HFFc6 (cell line): ENCODE results near the gene SF3B3. TPM values are rescaled to one million over a fixed set of nuclear protein-coding genes. Genes with fewer than 3 reads are reported as not detected.

ENCODE experiments used
- DNase-seq: peaks from one replicate; pipeline ENCODE4 v3.0.0-alpha.2; 2018
- H3K27ac Mint-ChIP-seq: 2 replicates; pipeline ENCODE4 v1.8.0; 2020; ENCODE audit warnings: mild to moderate bottlenecking, mixed read lengths
- H3K27me3 Mint-ChIP-seq: 2 replicates; pipeline ENCODE4 v1.8.0; 2021; ENCODE audit warnings: mild to moderate bottlenecking, moderate library complexity, mixed read lengths; ENCODE audit not compliant: insufficient read depth
- H3K36me3 Mint-ChIP-seq: 2 replicates; pipeline ENCODE4 v1.8.0; 2021; ENCODE audit warnings: low read depth, mixed read lengths
- H3K4me1 Mint-ChIP-seq: 2 replicates; pipeline ENCODE4 v1.8.0; 2020; ENCODE audit warnings: low read depth, mixed read lengths
- H3K4me3 Mint-ChIP-seq: 2 replicates; pipeline ENCODE4 v1.8.0; 2020; ENCODE audit warnings: mild to moderate bottlenecking, moderate library complexity, mixed read lengths
- H3K9me3 Mint-ChIP-seq: 2 replicates; pipeline ENCODE4 v1.8.0; 2020; ENCODE audit warnings: mild to moderate bottlenecking, mixed read lengths
- total RNA-seq, 6 experiments: library from RNA; stranded (reverse); fragmentation: NEBNext Ultra II Directional; extraction: Animal tissue kit (Norgen Biotek cat#: 25700); gene quantifications; 2 replicates in 1 of 6; 3 replicates in 5 of 6; pipeline ENCODE4 v1.2.3, GENCODE V29; 2021
- TF ChIP-seq, protein P1 (sequence below): fragments of 200-600 bp; sonication (generic); IDR thresholded peaks from 2 replicates; pipeline ENCODE4 v1.5.0; 2021; ENCODE audit warnings: antibody characterized with exemption, mild to moderate bottlenecking

Gene SF3B3
- total RNA-seq, 6 experiments from 2014 or later: 289 to 358 (median 312) TPM

DNA sequence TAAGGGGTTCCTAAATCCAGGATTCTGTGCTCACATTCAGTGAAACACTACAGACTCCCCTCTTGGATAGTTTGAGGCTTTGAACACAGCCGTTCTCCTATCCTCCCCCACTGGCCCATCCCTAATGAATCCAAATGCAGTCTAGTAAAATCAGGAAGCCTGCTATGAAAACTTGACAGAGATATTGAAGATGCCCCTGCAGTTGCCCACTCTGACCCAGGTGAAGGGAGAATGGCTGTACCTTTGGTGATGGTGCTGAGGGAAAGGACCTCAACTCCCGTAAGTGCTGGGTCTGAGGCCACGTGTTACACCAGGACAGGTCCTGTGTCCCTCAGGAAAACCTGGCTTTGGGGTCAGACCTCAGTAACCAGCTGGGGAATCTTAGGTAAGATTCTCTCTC, 54.4 kb downstream of the SF3B3 start:
- Mint-ChIP-seq H3K4me1 (peaks cover 49% of the 10 kb centered on the region), H3K36me3 (peaks cover 9% of the 10 kb centered on the region; the same call in 1 of the 2 replicates), H3K27me3 (peaks cover 8% of the 10 kb centered on the region; the same call in 1 of the 2 replicates), H3K4me3 (no peak overlapping the region), H3K9me3 (no peaks in the 10 kb centered on the region), H3K27ac (peak overlapping the region; percentile 83; the same call in 1 of the 2 replicates)
- no peak for DNase-seq
- TF ChIP-seq, protein P1, sequence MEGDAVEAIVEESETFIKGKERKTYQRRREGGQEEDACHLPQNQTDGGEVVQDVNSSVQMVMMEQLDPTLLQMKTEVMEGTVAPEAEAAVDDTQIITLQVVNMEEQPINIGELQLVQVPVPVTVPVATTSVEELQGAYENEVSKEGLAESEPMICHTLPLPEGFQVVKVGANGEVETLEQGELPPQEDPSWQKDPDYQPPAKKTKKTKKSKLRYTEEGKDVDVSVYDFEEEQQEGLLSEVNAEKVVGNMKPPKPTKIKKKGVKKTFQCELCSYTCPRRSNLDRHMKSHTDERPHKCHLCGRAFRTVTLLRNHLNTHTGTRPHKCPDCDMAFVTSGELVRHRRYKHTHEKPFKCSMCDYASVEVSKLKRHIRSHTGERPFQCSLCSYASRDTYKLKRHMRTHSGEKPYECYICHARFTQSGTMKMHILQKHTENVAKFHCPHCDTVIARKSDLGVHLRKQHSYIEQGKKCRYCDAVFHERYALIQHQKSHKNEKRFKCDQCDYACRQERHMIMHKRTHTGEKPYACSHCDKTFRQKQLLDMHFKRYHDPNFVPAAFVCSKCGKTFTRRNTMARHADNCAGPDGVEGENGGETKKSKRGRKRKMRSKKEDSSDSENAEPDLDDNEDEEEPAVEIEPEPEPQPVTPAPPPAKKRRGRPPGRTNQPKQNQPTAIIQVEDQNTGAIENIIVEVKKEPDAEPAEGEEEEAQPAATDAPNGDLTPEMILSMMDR: no peak

DNA sequence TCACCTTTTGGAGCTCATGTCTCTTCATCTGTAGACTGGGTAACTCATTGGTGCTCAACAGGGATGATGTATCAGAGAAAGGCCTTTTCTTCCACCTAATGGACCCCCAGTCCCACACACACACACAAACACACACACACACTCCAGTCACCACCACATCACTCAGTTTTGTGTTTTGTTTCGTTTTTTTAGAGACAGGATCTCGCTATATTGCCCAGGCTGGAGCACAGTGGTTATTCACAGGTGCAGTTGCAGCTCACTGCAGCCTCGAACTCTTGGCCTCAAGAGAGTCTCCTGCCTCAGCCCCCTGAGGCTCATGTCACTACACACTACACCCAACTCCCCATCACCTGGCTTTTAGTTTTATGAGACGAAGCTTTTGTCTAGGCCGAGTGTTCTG, 55.6 kb downstream of the SF3B3 start:
- TF ChIP-seq, protein P1: no peak
- no peak for DNase-seq
- Mint-ChIP-seq H3K27me3 (peaks cover 10% of the 10 kb centered on the region; the same call in 1 of the 2 replicates), H3K27ac (no peak overlapping the region; the same call in 1 of the 2 replicates), H3K36me3 (peaks cover 7% of the 10 kb centered on the region; the same call in 1 of the 2 replicates), H3K4me1 (peaks cover 37% of the 10 kb centered on the region), H3K4me3 (no peak overlapping the region), H3K9me3 (no peaks in the 10 kb centered on the region)

DNA sequence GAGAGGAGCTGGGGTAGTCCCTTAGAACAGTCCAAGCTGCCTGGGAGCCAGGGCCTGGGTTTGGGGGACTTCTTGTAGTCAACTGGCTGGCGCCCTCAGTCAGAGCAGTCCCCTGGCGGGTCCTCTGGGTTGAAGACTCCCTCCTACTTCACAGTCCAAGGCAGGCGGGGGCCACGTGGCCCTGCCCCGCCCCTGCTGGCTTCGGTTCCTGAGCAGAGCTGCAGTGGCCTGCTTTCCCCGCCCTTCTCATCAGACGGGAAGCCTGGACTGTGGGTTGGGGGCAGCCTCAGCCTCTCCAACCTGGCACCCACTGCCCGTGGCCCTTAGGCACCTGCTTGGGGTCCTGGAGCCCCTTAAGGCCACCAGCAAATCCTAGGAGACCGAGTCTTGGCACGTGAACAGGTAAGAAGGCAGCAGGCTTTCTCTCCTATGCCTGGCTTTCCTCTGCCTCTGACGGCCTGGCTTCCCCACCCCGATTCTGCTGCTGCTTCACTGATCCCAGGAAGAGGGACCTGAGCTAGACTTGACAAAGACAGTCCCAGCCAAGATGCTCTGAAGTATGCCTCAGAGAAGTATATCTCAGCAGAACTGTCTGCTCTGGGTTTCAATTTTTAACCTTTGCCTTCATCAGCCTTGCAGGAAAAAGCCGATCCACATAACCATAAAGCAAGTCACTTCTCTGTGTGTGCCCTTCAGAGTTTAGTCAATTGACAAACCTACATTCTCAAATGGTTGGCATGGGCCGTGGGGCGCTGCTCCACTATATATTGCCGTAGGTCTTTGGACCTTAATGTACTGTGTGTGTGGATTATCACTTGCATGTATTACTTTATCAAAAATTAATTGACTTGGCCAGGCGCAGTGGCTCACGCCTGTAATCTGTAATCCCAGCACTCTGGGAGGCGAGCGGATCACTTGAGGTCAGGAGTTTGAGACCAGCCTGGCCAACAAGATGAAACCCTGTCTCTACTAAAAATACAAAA, 56.3 kb downstream of the SF3B3 start:
- no peaks in the 10 kb centered on the region for H3K9me3 Mint-ChIP-seq
- TF ChIP-seq, protein P1: no peak
- no peak overlapping the region for H3K4me3 Mint-ChIP-seq
- H3K4me1 Mint-ChIP-seq: peaks cover 30% of the 10 kb centered on the region
- no peak for DNase-seq
- H3K27ac Mint-ChIP-seq: peak overlapping the region; percentile 38
- no peaks in the 10 kb centered on the region for H3K36me3 Mint-ChIP-seq
- H3K27me3 Mint-ChIP-seq: peaks cover 10% of the 10 kb centered on the region; the same call in 1 of the 2 replicates

DNA sequence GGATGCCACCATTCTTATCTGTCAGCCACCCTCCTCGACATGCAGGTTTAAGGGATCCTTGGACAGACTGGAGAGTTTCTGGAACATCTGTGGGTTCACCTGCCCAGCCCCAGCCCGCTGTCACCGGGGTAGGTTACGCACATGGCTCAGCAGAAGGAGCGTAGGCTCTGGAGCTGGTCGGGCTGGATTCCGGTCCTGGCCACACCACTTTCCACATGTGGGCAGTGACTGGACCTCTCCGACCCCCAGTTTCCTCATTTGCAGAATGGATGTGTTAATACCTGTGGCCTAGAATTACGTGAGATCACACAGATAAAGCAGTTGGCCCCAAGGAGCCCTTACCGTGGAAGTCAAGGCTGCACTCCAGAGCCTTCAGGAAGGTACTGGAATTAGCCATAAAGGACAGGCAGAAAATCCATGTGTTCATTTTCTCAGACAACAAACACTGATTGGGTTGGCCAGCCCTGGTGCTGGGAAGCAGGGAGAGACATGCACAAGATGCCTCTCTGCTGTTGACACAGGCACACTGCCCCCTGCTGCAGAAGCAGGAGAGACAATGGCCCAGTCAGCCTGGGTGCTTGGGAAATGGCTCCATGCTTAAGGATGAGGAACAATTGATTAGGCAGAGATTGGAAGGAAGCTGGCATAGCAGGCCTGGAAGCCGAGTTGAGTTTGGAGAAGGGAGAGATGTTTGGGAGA, 58.8 kb downstream of the SF3B3 start:
- H3K4me1 Mint-ChIP-seq: peaks cover 6% of the 10 kb centered on the region
- no peaks in the 10 kb centered on the region for H3K36me3 Mint-ChIP-seq
- no peak overlapping the region for H3K27ac Mint-ChIP-seq
- no peaks in the 10 kb centered on the region for H3K9me3 Mint-ChIP-seq
- no peak overlapping the region for H3K4me3 Mint-ChIP-seq
- no peak for DNase-seq
- TF ChIP-seq, protein P1: peak; percentile 62
- H3K27me3 Mint-ChIP-seq: peaks cover 12% of the 10 kb centered on the region; the same call in 1 of the 2 replicates

DNA sequence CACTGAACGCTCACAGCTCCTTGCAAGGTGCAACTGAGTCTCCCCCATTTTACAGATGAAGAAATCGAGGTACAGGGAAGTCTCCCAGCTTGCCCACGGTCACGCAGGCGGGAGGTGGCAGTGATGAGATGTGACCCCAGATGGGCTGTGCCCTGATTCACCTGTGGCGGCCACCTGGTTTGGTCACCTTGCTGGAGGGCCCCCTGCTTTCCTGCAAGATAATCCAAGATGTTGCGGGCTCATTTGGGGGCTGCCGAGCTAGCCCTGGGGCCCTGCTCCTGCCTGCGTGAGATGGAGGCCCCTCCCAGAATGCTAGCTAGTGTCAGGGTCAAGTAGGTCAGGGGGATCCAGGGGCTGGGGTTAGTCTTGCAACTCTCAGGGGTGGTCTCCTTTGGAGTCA, 63.1 kb downstream of the SF3B3 start:
- peaks cover 26% of the 10 kb centered on the region for H3K4me1 Mint-ChIP-seq
- H3K9me3 Mint-ChIP-seq: no peaks in the 10 kb centered on the region
- H3K27me3 Mint-ChIP-seq: peaks cover 13% of the 10 kb centered on the region
- H3K4me3 Mint-ChIP-seq: no peak overlapping the region
- no peak for DNase-seq
- H3K27ac Mint-ChIP-seq: no peak overlapping the region
- TF ChIP-seq, protein P1: no peak
- H3K36me3 Mint-ChIP-seq: no peaks in the 10 kb centered on the region
